ENCODE data around the gene FUZ. TPM values are rescaled to one million over a fixed set of nuclear protein-coding genes. Genes with fewer than 3 reads are reported as not detected.

FUZ gene
- total and polyA plus RNA-seq, 2 of the 8 experiments (the other 6 are each of a cell fraction or from before 2014, with no cell fraction given) = 28.4 to 33.9 TPM

DNA sequence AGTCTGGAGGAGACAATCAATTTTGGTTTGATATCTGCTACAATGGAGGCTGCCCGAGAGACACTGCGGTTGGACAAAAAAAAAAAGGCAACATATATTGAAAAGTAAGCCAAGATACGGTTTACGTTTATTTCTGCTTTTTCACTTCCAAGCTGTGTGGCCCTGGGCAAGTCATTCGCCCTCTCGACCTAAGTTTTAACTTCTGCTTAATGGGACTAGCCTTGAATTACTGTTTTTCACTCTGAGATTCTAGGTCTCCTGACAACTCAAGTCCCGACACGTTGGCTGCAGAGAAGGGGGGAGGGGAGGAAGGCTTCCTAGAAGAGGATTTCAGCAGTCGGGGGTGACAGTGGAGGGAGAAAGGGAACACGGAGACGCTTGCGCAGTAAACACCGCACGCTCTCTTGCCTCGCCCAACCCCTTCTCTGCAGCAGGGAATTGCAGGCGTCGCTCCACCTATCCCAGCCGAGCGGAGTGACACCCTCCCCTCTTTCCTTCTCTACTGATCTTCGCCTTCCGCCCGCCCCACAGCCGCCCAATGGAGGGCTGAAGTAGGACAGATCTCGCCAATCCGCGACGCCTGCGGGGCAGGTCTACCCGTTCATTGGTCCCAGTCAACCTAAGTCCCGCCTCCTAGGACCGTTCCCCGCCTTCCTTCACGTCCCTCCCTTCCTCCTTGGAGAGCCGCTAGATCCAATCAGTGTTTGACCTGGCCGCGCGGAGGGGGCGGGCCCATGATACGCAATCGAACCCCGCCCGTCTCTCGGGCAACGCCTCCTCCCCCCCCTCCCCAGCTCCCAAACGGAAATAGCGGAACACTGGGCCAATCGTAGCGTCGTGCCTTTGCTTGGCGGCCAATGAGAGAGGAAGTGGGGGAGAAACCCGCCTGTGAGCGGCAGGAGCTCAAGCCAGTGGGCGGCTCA is 46.8 kb downstream of the FUZ start (continued):
- 0 out of 2 replicates have a peak, but pooled peaks have one; percentile 44 for TF ChIP-seq PHF8 (conservative IDR thresholded peaks at IDR 0.05; ENCODE audit: low read depth, low read length)
- peak; percentile 32; the same call in 1 of the 2 replicates for TF ChIP-seq KDM1A (IDR thresholded peaks at IDR 0.05; ENCODE audit: borderline replicate concordance, low read length)
- TF ChIP-seq, protein P1, sequence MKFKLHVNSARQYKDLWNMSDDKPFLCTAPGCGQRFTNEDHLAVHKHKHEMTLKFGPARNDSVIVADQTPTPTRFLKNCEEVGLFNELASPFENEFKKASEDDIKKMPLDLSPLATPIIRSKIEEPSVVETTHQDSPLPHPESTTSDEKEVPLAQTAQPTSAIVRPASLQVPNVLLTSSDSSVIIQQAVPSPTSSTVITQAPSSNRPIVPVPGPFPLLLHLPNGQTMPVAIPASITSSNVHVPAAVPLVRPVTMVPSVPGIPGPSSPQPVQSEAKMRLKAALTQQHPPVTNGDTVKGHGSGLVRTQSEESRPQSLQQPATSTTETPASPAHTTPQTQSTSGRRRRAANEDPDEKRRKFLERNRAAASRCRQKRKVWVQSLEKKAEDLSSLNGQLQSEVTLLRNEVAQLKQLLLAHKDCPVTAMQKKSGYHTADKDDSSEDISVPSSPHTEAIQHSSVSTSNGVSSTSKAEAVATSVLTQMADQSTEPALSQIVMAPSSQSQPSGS (IDR thresholded peaks at IDR 0.05; ENCODE audit: low read length) = peak; percentile 86; the same call in 1 of the 2 replicates

Data from H1 (cell line).